BJ (cell line): ENCODE measurements around the gene KCNQ1. TPM values are rescaled to one million over a fixed set of nuclear protein-coding genes. Genes with fewer than 3 reads are reported as not detected.

Source experiments
- CTCF ChIA-PET: fragments of 350-600 bp; formaldehyde crosslinking; extraction: SDS; loops from one replicate; lab custom pipeline; 2021; ENCODE audit warnings: antibody characterized with exemption, inconsistent platforms; lab: Yijun Ruan, JAX
- POLR2A ChIA-PET: fragments of 300-600 bp; sonication (Branson Sonifier 250); formaldehyde crosslinking; extraction: SDS; loops from one replicate; lab custom pipeline; 2021; ENCODE audit warnings: antibody characterized with exemption; lab: Charles Lee
- DNase-seq: peaks from one replicate; pipeline ENCODE4 v3.0.0-alpha.2; 2011; ENCODE audit warnings: low read depth
- H3K27me3 ChIP-seq: 2 replicates; pipeline ENCODE4 v1.6.0; 2011; ENCODE audit warnings: low read length; ENCODE audit not compliant: control insufficient read depth, insufficient read depth
- H3K36me3 ChIP-seq: 2 replicates; pipeline ENCODE4 v1.5.1; 2011; ENCODE audit warnings: low read length; ENCODE audit not compliant: control insufficient read depth, insufficient read depth
- H3K4me3 ChIP-seq: 2 replicates; pipeline ENCODE4 v1.5.1; 2011; ENCODE audit warnings: low read depth, mild to moderate bottlenecking, control low read depth, low read length
- CTCF ChIP-seq: IDR thresholded peaks from 2 replicates; pipeline ENCODE4 v1.5.1; 2011; ENCODE audit warnings: low read depth, mild to moderate bottlenecking, control low read depth, inconsistent platforms, low read length, moderate library complexity; ENCODE audit not compliant: insufficient read depth
- polyA plus RNA-seq: library from polyadenylated mRNA; depleted of rRNA; stranded (reverse); fragments of >200 nt; gene quantifications from 2 replicates; pipeline ENCODE4 v1.2.3, GENCODE V29; 2011

The KCNQ1 gene
- polyA plus RNA-seq, 1 experiment: not detected

GRCh38 chr11:2842876-2843275 is 398.1 kb downstream of the KCNQ1 start:
- Histone ChIP-seq H3K27me3 (no peaks in the 10 kb centered on the region), H3K36me3 (no peaks in the 10 kb centered on the region), H3K4me3 (no peak overlapping the region)
- no peak for DNase-seq
- no peak for TF ChIP-seq CTCF
- CTCF ChIA-PET: interaction anchor here (1.0 to 1.5 kb wide), 2 partner anchors 16 to 45 kb away, joined by 3 to 4 read pairs; no protein-coding TSS in a partner anchor
- POLR2A ChIA-PET: no interaction called here

GRCh38 chr11:2843551-2843950 is 398.7 kb downstream of the KCNQ1 start:
- DNase-seq: no peak
- CTCF ChIA-PET: interaction anchor here (0.7 to 0.8 kb wide), 2 partner anchors 11 to 99 kb away, joined by 3 to 5 read pairs; no protein-coding TSS in a partner anchor
- H3K27me3 ChIP-seq: no peaks in the 10 kb centered on the region
- POLR2A ChIA-PET: no interaction called here
- no peak overlapping the region for H3K4me3 ChIP-seq
- TF ChIP-seq CTCF: no peak
- H3K36me3 ChIP-seq: no peaks in the 10 kb centered on the region

GRCh38 chr11:2844116-2844842 is 399.5 kb downstream of the KCNQ1 start:
- ChIA-PET CTCF (interaction anchor here (0.7 to 0.8 kb wide), 3 partner anchors 10 to 998 kb away, joined by 3 to 5 read pairs (median 3); no protein-coding TSS in a partner anchor), POLR2A (no interaction called here)
- TF ChIP-seq CTCF: no peak
- no peak overlapping the region for H3K4me3 ChIP-seq
- no peaks in the 10 kb centered on the region for H3K36me3 ChIP-seq
- DNase-seq: no peak
- no peaks in the 10 kb centered on the region for H3K27me3 ChIP-seq

- no peaks in the 10 kb centered on the region for H3K27me3 ChIP-seq
- CTCF ChIA-PET: no interaction called here
Measured at GRCh38 chr11:2844996-2845395, 400.2 kb downstream of the KCNQ1 start.

More at GRCh38 chr11:2844996-2845395, 400.2 kb downstream of the KCNQ1 start:
- POLR2A ChIA-PET: no interaction called here
- TF ChIP-seq CTCF: no peak
- H3K4me3 ChIP-seq: no peak overlapping the region
- no peaks in the 10 kb centered on the region for H3K36me3 ChIP-seq
- DNase-seq: no peak
